ENCODE measurements around the gene VPS37B. TPM values are rescaled to one million over a fixed set of nuclear protein-coding genes. Genes with fewer than 3 reads are reported as not detected.

VPS37B gene
- total RNA-seq, 1 experiment from 2014 or later: 111 TPM

Other genes with a start within 250 kb of the VPS37B start
- 0.56 and 1.1 TPM in 2 replicates for gene HCAR2, start 192.8 kb downstream of the VPS37B start, total RNA-seq (2014; rRNA removed; shearing (Covaris generic))
- gene HCAR3, start 179.3 kb downstream of the VPS37B start, total RNA-seq (2014; rRNA removed; shearing (Covaris generic)): 0.73 and 1.3 TPM in 2 replicates
- gene HCAR1, start 165.3 kb downstream of the VPS37B start, total RNA-seq (2014; rRNA removed; shearing (Covaris generic)): 31.8 and 38.4 TPM in 2 replicates
- gene DENR, start 143.3 kb downstream of the VPS37B start, total RNA-seq (2014; rRNA removed; shearing (Covaris generic)): 30.8 and 31.4 TPM in 2 replicates
- gene CCDC62, start 121.6 kb downstream of the VPS37B start, total RNA-seq (2014; rRNA removed; shearing (Covaris generic)): 0.05 TPM in 1 of 2 replicates, not detected in the other
- 109 and 131 TPM in 2 replicates for gene HIP1R, start 60.7 kb downstream of the VPS37B start, total RNA-seq (2014; rRNA removed; shearing (Covaris generic))
- gene ABCB9, start 70.3 kb upstream of the VPS37B start, total RNA-seq (2014; rRNA removed; shearing (Covaris generic)): 7.3 and 10.2 TPM in 2 replicates
- gene OGFOD2, start 79.1 kb upstream of the VPS37B start, total RNA-seq (2014; rRNA removed; shearing (Covaris generic)): 40.5 and 52.0 TPM in 2 replicates
- gene ARL6IP4, start 84.6 kb upstream of the VPS37B start, total RNA-seq (2014; rRNA removed; shearing (Covaris generic)): 184 and 228 TPM in 2 replicates

All from HT-29 (cell line).